Chondrocyte (in vitro differentiated cells): ENCODE measurements around the gene REELD1. TPM values are rescaled to one million over a fixed set of nuclear protein-coding genes. Genes with fewer than 3 reads are reported as not detected.

ENCODE experiments used
- DNase-seq: peaks from one replicate; pipeline ENCODE4 v3.0.0; 2021; ENCODE audit warnings: mixed read lengths, low spot score
- H3K27ac Mint-ChIP-seq: one replicate; pipeline ENCODE4 v1.8.0; 2021; ENCODE audit warnings: mild to moderate bottlenecking, moderate library complexity, mixed read lengths; ENCODE audit not compliant: unreplicated experiment
- H3K27me3 Mint-ChIP-seq: 2 replicates; pipeline ENCODE4 v1.8.0; 2021; ENCODE audit warnings: low read depth, mixed read lengths
- H3K36me3 Mint-ChIP-seq: 2 replicates; pipeline ENCODE4 v1.8.0; 2021; ENCODE audit warnings: low read depth, mixed read lengths
- H3K4me1 Mint-ChIP-seq: 2 replicates; pipeline ENCODE4 v1.8.0; 2021; ENCODE audit warnings: low read depth, mild to moderate bottlenecking, mixed read lengths
- H3K4me3 Mint-ChIP-seq: one replicate; pipeline ENCODE4 v1.8.0; 2021; ENCODE audit warnings: mild to moderate bottlenecking, moderate library complexity, mixed read lengths; ENCODE audit not compliant: unreplicated experiment
- H3K9me3 Mint-ChIP-seq: 2 replicates; pipeline ENCODE4 v1.8.0; 2021; ENCODE audit warnings: low read depth, mixed read lengths
- total RNA-seq: library from RNA; stranded (reverse); gene quantifications from 3 replicates; pipeline ENCODE4 v1.2.1, GENCODE V29; 2021
- TF ChIP-seq, protein P1 (sequence below): fragments of 200-600 bp; sonication (generic); IDR thresholded peaks from 2 replicates; pipeline ENCODE4 v1.5.0; 2021; ENCODE audit warnings: antibody characterized with exemption, mild to moderate bottlenecking, moderate library complexity

The REELD1 gene
- total RNA-seq, 1 donor from 2014 or later: not detected

DNA sequence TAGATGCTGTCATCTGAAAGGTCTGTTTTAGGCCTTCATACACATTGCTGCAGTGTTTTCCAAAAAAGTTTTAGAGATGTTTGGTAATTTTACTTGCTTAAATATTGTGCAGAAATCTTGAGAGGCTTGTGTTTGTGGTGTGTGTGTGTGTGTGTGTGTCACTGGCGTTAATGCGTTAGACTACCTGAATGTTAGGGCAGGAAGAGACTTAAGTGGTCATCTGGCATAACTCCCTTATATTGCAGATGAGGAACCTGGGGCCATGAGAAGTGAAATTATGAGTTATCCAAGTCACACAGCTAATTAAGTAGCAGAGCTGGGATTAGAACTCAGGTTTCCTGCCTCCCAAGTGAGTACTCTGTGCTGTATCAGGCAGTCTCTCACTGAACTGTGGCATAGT, 37.4 kb upstream of the REELD1 start:
- Mint-ChIP-seq H3K4me3 (peak overlapping the region; percentile 79), H3K4me1 (peaks cover 25% of the 10 kb centered on the region), H3K9me3 (no peaks in the 10 kb centered on the region), H3K27ac (no peak overlapping the region), H3K36me3 (no peaks in the 10 kb centered on the region), H3K27me3 (no peaks in the 10 kb centered on the region)
- no peak for DNase-seq
- TF ChIP-seq, protein P1, sequence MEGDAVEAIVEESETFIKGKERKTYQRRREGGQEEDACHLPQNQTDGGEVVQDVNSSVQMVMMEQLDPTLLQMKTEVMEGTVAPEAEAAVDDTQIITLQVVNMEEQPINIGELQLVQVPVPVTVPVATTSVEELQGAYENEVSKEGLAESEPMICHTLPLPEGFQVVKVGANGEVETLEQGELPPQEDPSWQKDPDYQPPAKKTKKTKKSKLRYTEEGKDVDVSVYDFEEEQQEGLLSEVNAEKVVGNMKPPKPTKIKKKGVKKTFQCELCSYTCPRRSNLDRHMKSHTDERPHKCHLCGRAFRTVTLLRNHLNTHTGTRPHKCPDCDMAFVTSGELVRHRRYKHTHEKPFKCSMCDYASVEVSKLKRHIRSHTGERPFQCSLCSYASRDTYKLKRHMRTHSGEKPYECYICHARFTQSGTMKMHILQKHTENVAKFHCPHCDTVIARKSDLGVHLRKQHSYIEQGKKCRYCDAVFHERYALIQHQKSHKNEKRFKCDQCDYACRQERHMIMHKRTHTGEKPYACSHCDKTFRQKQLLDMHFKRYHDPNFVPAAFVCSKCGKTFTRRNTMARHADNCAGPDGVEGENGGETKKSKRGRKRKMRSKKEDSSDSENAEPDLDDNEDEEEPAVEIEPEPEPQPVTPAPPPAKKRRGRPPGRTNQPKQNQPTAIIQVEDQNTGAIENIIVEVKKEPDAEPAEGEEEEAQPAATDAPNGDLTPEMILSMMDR: no peak

DNA sequence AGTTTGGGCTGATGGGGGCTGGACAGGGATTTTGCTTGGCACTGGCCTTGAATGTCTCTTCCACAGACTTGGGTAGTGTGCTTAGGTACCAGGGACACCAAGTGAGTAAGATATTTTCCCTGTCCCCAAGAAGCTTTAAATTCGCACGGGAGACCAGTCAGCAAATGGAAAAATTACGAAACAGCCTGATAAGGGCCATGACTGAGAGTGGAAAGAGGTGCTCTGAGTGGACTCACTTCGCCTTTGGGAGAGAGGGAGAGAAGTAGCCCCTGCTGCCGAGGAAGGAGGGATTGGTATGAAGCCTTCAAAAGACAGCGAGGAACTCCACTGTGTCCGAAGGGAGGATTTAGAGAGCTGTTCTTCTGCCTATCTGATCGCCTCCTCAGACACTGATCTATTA, 36.2 kb upstream of the REELD1 start:
- Mint-ChIP-seq H3K27me3 (no peaks in the 10 kb centered on the region), H3K4me1 (peaks cover 25% of the 10 kb centered on the region), H3K4me3 (no peak overlapping the region), H3K27ac (no peak overlapping the region), H3K9me3 (no peaks in the 10 kb centered on the region), H3K36me3 (no peaks in the 10 kb centered on the region)
- TF ChIP-seq, protein P1: no peak
- no peak for DNase-seq

DNA sequence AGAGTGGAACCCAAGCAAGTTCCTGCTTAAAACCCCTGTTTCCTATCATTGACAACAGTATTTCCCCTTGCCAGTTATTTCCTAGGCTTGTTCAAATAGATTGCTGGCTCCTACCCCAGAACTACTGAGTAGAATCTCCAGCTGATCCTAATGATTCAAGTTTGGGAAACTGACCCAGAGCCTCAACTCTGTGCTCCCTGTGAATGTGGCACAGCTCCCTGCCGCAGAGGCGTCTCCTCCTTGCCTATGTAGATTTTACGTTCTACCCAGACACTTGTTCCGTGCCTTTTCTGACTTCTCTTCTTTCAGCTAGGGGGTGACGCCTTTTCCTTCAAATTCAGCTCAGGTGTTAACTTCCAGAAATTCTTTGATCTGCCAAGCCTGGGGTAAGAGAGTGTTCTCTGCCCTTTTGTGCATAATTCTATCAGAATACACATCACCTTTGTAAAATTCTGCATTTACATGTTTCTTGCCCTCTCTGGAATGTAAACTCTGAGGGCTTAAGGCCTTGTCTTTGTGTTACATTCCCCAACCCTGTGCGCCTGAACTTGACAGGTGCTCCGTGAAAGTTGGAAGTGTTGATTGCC, 34.5 kb upstream of the REELD1 start:
- Mint-ChIP-seq H3K4me3 (no peak overlapping the region), H3K4me1 (peaks cover 25% of the 10 kb centered on the region), H3K27me3 (no peaks in the 10 kb centered on the region), H3K36me3 (no peaks in the 10 kb centered on the region), H3K27ac (no peak overlapping the region), H3K9me3 (no peaks in the 10 kb centered on the region)
- DNase-seq: no peak
- TF ChIP-seq, protein P1: no peak

DNA sequence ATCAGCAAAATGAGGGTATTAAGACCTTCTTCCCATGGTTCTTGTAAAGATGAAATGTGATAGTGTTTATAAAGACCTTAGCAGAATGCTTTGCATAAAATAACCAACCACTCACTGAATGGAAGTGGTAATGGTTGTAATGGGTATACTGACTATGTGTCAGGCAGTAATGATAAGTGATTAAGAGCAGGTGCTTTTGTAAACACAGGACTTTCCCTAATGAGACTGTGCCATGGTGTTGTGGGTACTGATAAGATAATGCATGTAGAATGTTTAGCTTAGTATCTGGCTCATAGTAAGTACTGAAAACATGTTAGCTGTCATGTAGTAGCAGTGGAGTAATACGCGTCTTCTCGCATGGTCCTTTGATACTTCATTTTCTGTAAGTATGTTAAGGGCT, 31.9 kb upstream of the REELD1 start:
- Mint-ChIP-seq H3K4me3 (no peak overlapping the region), H3K9me3 (no peaks in the 10 kb centered on the region), H3K27ac (no peak overlapping the region), H3K27me3 (no peaks in the 10 kb centered on the region), H3K4me1 (peaks cover 13% of the 10 kb centered on the region), H3K36me3 (peaks cover 2% of the 10 kb centered on the region)
- TF ChIP-seq, protein P1: no peak
- no peak for DNase-seq

DNA sequence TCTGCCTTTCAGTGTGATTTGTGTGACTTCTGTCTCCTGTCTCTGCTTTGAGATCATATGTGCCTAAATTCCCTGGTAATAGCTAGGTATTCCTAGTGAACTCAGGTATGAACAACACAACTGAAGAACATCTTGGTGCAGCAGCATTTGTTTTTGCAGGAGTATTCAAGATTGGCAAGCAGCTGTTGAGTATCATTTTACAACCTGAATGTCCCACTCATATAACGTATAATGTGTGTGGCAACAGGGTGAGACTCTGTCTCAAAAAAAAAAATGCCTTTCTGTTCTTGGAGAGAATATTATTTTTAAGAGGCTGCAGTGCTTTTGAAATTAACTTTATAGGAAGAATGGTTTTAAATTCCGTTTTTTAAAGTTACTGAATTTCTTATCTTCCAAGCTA, 31.1 kb upstream of the REELD1 start:
- TF ChIP-seq, protein P1: no peak
- no peak overlapping the region for H3K27ac Mint-ChIP-seq
- no peak for DNase-seq
- H3K4me3 Mint-ChIP-seq: no peak overlapping the region
- peaks cover 3% of the 10 kb centered on the region for H3K36me3 Mint-ChIP-seq
- peaks cover 10% of the 10 kb centered on the region for H3K4me1 Mint-ChIP-seq
- no peaks in the 10 kb centered on the region for H3K9me3 Mint-ChIP-seq
- no peaks in the 10 kb centered on the region for H3K27me3 Mint-ChIP-seq
